GM18858 (cell line): Measurements from ENCODE around the gene SMIM3.
"Not testable (repeated sequence)": the region's sequence is repeated elsewhere in the genome, so short reads cannot be mapped to it uniquely, and the experiment has no call there.

Source experiments
- ATAC-seq: cut with Tn5 transposase; IDR thresholded peaks from one replicate; pipeline ENCODE4 v1.9.1; 2021; ENCODE audit not compliant: unreplicated experiment

The SMIM3 gene

GRCh38 chr5:150791536-150791935, 13.0 kb downstream of the SMIM3 start:
- no peak for ATAC-seq

DNA sequence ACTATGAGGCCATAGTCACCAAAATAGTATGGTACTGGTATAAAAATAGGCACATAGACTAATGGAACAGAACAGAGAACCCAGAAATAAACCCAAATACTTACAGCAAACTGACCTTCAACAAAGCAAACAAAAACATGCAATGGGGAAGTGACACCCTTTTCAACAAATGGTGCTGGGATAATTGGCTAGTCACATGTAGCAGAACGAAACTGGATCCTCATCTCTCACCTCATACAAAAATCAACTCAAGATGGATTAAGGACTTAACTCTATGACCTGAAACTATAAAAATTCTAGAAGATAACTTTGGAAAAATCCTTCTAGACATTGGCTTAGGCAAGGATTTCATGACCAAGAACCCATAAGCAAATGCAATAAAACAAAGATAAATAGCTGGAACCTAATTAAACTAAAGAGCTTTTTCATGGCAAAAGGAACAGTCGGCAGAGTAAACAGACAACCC, 14.9 kb downstream of the SMIM3 start:
- ATAC-seq = not testable (repeated sequence)

DNA sequence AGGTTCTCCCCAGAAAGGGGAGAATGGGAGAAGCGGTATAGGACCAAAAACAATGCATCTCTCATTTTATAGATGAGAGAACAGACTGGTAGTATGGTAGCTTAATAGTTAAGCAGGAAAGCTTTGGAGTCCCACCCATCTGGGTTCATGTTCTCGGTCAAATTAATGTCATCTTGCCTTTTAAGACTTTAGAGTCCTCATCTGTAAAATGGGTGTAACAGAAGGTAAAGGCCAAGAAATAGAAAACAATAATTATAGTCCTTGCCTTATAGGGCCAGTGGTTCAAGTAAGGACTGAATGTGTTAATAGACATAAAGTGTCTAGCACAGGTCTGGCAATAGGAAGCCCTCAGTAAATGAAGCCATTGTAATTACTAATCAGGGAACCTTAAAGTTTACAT, 16.4 kb downstream of the SMIM3 start:
- no peak for ATAC-seq

DNA sequence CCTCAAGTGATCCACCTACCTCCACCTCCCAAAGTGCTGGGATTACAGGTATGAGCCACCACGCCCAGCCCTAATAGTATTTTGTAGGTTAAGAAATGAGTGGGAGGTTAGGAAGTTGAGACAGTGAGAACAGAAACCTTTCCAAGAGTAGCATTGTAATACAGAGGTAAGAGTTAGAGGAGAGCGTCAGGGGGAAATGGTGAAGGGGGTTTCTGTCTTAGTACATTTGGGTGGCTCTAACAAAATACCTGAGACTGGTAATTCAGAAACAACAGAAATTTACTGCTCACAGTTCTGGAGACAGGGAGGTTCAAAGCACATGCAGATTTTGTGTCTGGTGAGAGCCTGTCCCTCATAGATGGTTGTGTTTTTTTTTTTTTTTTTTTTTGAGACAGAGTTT, 18.8 kb downstream of the SMIM3 start:
- ATAC-seq = no peak

DNA sequence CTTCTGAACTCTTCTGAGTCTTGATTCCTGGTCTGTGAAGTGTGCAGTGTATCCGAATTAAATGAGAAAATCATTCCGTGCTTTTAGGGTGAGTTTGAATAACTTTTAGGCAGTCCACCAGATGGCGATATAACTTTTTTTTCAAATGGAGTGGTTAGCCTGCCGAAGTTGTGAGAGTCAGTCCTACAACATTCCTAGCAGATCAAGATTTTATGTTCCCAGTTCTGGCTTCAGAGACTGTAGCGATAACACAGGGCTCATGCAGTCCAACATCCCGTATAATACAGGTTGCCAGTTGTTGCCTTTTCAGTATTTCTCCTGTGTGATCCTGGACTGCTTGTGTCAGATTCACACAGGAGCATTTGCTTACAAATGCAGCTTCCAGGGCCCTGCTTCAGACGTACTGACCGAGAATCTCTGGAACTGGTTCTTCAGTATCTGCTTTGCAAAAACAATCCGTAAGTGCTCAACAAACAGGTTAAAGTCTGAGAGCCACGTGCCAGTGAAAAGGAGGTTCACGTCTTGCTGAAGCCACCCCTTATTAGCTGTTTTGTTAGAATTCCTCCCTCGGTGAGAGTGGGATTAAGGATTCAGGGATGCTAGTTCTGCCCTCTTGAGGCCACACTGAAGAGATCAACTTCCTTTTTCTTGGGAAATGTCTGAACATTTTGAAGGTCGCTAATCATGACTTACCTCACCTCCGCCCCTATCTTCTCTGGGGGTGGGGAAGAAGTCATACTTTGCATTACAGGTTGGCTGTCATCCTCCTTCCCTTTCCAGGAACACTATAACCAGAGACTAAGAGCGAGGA, 22.8 kb downstream of the SMIM3 start:
- no peak for ATAC-seq

DNA sequence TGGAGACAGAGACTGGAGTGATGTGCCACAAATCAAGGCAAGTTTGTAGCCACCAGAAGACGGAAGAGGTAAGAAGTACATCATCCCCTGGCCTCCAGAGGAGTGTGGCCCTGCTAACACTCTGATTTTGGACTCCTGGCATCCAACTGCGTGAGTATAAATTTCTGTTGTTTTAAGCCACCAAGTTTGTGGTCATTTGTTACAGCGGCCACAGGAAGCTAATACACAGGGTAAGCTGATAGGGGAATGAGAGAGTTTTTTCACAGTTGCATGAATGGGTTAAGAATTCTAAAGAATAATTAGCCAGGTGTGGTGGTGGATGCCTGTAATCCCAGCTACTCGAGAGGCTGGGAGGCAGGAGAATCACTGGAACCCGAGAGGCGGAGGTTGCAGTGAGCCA, 25.8 kb downstream of the SMIM3 start:
- no peak for ATAC-seq

DNA sequence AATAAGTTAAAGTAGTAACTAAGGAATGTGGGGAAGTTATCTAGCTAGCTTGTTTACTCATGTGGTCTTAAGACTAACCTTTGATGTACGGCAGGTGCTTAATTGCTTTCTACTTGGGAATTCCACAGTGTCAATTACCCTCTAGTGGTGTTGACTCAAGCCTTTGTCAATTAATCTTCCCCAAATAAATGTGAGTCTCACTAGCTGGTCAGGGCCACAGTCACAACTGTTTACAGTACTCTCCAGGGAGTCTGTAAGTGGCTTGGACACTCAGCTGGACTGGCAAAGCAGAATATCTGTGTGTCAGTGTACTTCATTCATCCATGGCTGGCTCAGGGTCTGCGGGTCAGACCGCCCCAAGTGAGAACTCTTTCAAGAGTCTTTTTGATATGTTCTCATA, 30.8 kb downstream of the SMIM3 start:
- no peak for ATAC-seq

DNA sequence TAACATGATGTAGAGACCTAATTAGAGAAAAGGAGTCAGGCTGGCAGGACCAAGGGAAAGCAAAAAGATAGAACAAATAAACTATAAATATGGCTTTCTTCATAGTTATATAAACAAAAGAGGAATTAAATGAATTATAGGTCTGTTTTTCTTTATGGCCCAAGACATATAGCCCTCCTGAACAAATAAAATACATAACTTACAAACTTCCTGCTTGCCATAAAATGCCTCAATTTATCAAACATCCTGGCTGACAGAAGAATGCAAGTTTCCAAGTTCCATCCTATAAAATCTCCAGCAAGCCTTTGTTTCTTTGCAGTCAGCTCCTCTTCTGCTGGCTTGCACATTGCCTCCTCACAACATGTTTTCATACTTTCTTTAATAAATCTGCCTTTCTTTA, 36.5 kb downstream of the SMIM3 start:
- no peak for ATAC-seq

GRCh38 chr5:150816946-150817345, 38.4 kb downstream of the SMIM3 start:
- ATAC-seq = no peak

DNA sequence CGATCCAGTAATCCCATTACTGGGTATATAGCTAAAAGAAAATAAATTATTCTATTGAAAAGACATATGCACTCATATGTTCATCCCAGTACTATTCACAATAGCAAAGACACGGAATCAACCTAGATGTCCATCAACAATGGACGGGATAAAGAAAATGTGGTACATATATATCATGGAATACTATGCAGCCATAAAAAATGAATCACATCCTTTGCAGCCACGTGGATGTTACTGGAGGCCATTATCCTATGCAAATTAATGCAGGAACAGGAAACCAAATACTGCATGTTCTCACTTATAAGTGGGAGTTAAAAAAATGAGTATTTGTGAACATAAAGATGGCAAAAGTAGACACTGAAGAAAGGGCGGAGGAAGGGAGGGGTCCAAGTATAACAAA, 51.2 kb downstream of the SMIM3 start:
- no peak for ATAC-seq

- not testable (repeated sequence) for ATAC-seq
These were observed 53.3 kb downstream of the SMIM3 start for GRCh38 chr5:150831821-150832220.

- ATAC-seq = no peak
These were observed 57.5 kb downstream of the SMIM3 start for GRCh38 chr5:150836064-150836463.

GRCh38 chr5:150836703-150837102, 58.1 kb downstream of the SMIM3 start:
- no peak for ATAC-seq

GRCh38 chr5:150845185-150845859, 66.8 kb downstream of the SMIM3 start:
- ATAC-seq = not testable (repeated sequence)

DNA sequence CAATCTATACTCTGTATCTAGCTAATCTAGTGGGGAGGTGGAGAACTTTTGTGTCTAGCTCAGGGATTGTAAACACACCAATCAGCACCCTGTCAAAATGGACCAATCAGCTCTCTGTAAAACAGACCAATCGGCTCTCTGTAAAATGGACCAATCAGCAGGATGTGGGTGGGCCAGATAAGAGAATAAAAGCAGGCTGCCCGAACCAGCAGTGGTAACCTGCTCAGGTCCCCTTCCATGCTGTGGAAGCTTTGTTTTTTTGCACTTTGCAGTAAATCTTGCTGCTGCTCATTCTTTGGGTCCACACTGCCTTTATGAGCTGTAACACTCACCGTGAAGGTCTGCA, 67.7 kb downstream of the SMIM3 start, which contains the start of gene IRGM:
Gene IRGM (plus strand): TSS at position 214 of the 346 bp plus-strand sequence. CDS start 1,603 bp downstream, outside the sequence.
- ATAC-seq = not testable (repeated sequence)
